HepG2 (cell line): ENCODE results near the gene PSMB9. TPM values are rescaled to one million over a fixed set of nuclear protein-coding genes. Genes with fewer than 3 reads are reported as not detected.

Experiments
- GATAD1 ChIP-seq: IDR thresholded peaks from 2 replicates; pipeline ENCODE4 v1.6.1; 2016; ENCODE audit warnings: missing genetic modification reagents, missing compliant biosample characterization
- KDM3A ChIP-seq: IDR thresholded peaks from 2 replicates; pipeline ENCODE4 v1.6.1; 2018; ENCODE audit warnings: low read depth, missing compliant biosample characterization
- KDM5B ChIP-seq: sonication (generic); formaldehyde crosslinking; IDR thresholded peaks from 2 replicates; pipeline ENCODE4 v1.4.0; 2020; ENCODE audit warnings: missing genetic modification reagents, mild to moderate bottlenecking, borderline replicate concordance
- NKX3-1 ChIP-seq: sonication (generic); formaldehyde crosslinking; IDR thresholded peaks from 2 replicates; pipeline ENCODE4 v1.5.0; 2020; ENCODE audit warnings: missing genetic modification reagents
- RBFOX2 ChIP-seq: fragments of 200-400 bp; formaldehyde crosslinking; IDR thresholded peaks from 2 replicates; pipeline ENCODE4 v1.6.1; 2017; ENCODE audit warnings: low read depth, mild to moderate bottlenecking, low read length
- SMAD1 ChIP-seq: sonication (generic); formaldehyde crosslinking; IDR thresholded peaks from 2 replicates; pipeline ENCODE4 v1.4.0; 2020; ENCODE audit warnings: missing genetic modification reagents, low read depth, mild to moderate bottlenecking, borderline replicate concordance
- SOX5 ChIP-seq: IDR thresholded peaks from 2 replicates; pipeline ENCODE4 v1.6.1; 2016; ENCODE audit warnings: borderline replicate concordance
- STAT5B ChIP-seq: sonication (generic); formaldehyde crosslinking; IDR thresholded peaks from 2 replicates; pipeline ENCODE4 v1.4.0; 2020; ENCODE audit warnings: missing genetic modification reagents
- TBP ChIP-seq: sonication (generic); formaldehyde crosslinking; IDR thresholded peaks from 2 replicates; pipeline ENCODE4 v1.5.0; 2020; ENCODE audit warnings: missing genetic modification reagents
- ZMYM2 ChIP-seq: sonication (generic); formaldehyde crosslinking; IDR thresholded peaks from 2 replicates; pipeline ENCODE4 v1.8.0; 2022; ENCODE audit warnings: mild to moderate bottlenecking, missing genetic modification reagents
- ZNF546 ChIP-seq: sonication (generic); formaldehyde crosslinking; conservative IDR thresholded peaks from 2 replicates; pipeline ENCODE4 v1.8.1; 2023; ENCODE audit warnings: mild to moderate bottlenecking, missing genetic modification reagents
- ZNF747 ChIP-seq: sonication (generic); formaldehyde crosslinking; IDR thresholded peaks from 2 replicates; pipeline ENCODE4 v1.8.1; 2023; ENCODE audit warnings: missing genetic modification reagents, mild to moderate bottlenecking, borderline replicate concordance
- ZNF839 ChIP-seq: sonication (generic); formaldehyde crosslinking; IDR thresholded peaks from 2 replicates; pipeline ENCODE4 v1.4.0; 2020; ENCODE audit warnings: missing genetic modification reagents, mild to moderate bottlenecking, borderline replicate concordance
- ZSCAN12 ChIP-seq: sonication (generic); formaldehyde crosslinking; IDR thresholded peaks from 2 replicates; pipeline ENCODE4 v1.9.0; 2021; ENCODE audit warnings: mild to moderate bottlenecking, missing genetic modification reagents
- ZSCAN29 ChIP-seq: sonication (generic); formaldehyde crosslinking; conservative IDR thresholded peaks from 2 replicates; pipeline ENCODE4 v1.4.0; 2020; ENCODE audit warnings: mild to moderate bottlenecking, missing genetic modification reagents
- polyA plus RNA-seq, 8 experiments: library from polyadenylated mRNA; depleted of rRNA in 3 of 8; stranded (reverse) in 7 of 8; unstranded in 1 of 8; fragments of >200 nt; fragmentation: Illumina TruSeq in 4 of 8; extraction: Trizol in 4 of 8; gene quantifications; 2 replicates each; pipeline versions ENCODE4 v1.2.1 to v1.2.3, GENCODE V29; 2011 to 2016; ENCODE audit warnings: low read depth in 4 of 8, missing spikeins in 1 of 8, mixed read lengths in 1 of 8; ENCODE audit not compliant: insufficient read depth in 1 of 8
- total RNA-seq, 5 experiments: library from RNA; depleted of rRNA; stranded (reverse); fragments of >200 nt; fragmentation: Illumina TruSeq; extraction: Trizol; gene quantifications; 2 replicates each; pipeline ENCODE4 v1.2.3, GENCODE V29; 2016; ENCODE audit warnings: low read depth in 1 of 5
- TF ChIP-seq, protein P1 (sequence below): sonication (generic); formaldehyde crosslinking; IDR thresholded peaks from 2 replicates; pipeline ENCODE4 v1.5.0; 2020; ENCODE audit warnings: mild to moderate bottlenecking, missing genetic modification reagents
- TF ChIP-seq, protein P2 (sequence below): sonication (generic); formaldehyde crosslinking; IDR thresholded peaks from 2 replicates; pipeline ENCODE4 v1.5.0; 2020; ENCODE audit warnings: mild to moderate bottlenecking, low read depth, missing genetic modification reagents, borderline replicate concordance
- TF ChIP-seq, protein P3 (sequence below): sonication (generic); formaldehyde crosslinking; IDR thresholded peaks from 2 replicates; pipeline ENCODE4; 2020; ENCODE audit warnings: missing genetic modification reagents, mild to moderate bottlenecking, borderline replicate concordance
- TF ChIP-seq, protein P4 (sequence below): IDR thresholded peaks from 2 replicates; pipeline ENCODE4 v1.6.1; 2016; ENCODE audit warnings: low read depth, borderline replicate concordance
- TF ChIP-seq, protein P5 (sequence below): sonication (generic); formaldehyde crosslinking; IDR thresholded peaks from 2 replicates; pipeline ENCODE4 v1.5.0; 2020; ENCODE audit warnings: mild to moderate bottlenecking, missing genetic modification reagents

PSMB9 gene
- total and polyA plus RNA-seq, 2 of the 13 experiments (the other 11 are each of a cell fraction or from before 2014, with no cell fraction given) = 15.6 to 16.0 TPM

DNA sequence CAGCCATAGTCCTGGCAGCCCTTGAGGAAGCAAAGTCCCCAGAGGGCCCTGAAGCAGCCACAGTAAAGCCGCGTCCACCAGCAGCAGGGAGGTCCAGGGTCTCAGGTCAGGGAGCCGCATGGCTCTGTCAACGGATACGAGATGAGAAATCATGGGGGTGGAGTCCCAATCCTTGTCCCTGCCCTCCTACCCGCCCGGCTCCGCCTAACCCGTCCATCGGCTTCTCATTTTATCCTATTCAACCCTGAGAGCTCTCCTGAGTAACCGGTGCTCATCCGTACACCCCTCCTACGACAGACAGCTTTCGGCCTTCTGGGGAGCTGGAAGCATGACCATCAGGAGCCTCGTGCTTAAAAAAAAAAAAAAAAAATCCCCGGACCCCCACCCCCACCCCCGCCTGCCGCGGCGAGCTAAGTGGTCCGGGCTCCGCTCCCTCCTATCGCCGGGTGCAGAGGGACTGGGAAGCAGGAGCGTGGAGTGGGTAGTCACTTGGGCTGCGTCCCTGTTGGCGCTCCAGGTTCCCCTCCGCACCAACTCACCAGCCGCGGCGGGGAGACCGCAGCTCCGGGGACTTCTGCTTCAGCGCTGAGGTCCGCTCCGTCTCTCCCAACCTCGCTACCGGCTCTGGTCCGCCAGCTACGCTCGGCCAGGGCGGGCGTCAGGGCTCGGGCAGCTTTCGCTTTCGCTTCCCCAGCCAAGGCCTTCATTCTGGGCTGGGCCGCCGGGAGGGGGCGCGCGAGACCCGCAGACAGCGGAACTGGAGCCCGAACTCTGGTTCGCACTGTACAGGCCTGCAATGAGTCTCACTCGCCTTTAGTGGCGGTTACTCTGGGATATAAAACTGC is 15.7 kb upstream of the PSMB9 start, which contains the start of gene TAP2 (continued):
- TF ChIP-seq, protein P1, sequence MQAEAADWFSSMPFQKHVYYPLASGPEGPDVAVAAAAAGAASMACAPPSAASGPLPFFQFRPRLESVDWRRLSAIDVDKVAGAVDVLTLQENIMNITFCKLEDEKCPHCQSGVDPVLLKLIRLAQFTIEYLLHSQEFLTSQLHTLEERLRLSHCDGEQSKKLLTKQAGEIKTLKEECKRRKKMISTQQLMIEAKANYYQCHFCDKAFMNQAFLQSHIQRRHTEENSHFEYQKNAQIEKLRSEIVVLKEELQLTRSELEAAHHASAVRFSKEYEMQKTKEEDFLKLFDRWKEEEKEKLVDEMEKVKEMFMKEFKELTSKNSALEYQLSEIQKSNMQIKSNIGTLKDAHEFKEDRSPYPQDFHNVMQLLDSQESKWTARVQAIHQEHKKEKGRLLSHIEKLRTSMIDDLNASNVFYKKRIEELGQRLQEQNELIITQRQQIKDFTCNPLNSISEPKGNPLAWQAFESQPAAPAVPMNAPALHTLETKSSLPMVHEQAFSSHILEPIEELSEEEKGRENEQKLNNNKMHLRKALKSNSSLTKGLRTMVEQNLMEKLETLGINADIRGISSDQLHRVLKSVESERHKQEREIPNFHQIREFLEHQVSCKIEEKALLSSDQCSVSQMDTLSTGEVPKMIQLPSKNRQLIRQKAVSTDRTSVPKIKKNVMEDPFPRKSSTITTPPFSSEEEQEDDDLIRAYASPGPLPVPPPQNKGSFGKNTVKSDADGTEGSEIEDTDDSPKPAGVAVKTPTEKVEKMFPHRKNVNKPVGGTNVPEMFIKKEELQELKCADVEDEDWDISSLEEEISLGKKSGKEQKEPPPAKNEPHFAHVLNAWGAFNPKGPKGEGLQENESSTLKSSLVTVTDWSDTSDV (CRISPR knock-in tag) = no peak
- TF ChIP-seq ZNF546 (CRISPR knock-in tag) = no peak
- TF ChIP-seq, protein P2, sequence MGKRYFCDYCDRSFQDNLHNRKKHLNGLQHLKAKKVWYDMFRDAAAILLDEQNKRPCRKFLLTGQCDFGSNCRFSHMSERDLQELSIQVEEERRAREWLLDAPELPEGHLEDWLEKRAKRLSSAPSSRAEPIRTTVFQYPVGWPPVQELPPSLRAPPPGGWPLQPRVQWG (CRISPR knock-in tag) = no peak
- TF ChIP-seq RBFOX2 = peak; percentile 78
- peak; percentile 66 for TF ChIP-seq NKX3-1 (CRISPR knock-in tag)
- TF ChIP-seq ZNF747 (CRISPR knock-in tag) = peak; percentile 23; the same call in 1 of the 2 replicates
- no peak for TF ChIP-seq STAT5B (CRISPR knock-in tag)
- TF ChIP-seq GATAD1 (CRISPR knock-in tag) = peak; percentile 75
- peak; percentile 77; the same call in 1 of the 2 replicates for TF ChIP-seq SMAD1 (CRISPR knock-in tag)
- peak; percentile 62 for TF ChIP-seq SOX5 (CRISPR knock-in tag)
- TF ChIP-seq, protein P3, sequence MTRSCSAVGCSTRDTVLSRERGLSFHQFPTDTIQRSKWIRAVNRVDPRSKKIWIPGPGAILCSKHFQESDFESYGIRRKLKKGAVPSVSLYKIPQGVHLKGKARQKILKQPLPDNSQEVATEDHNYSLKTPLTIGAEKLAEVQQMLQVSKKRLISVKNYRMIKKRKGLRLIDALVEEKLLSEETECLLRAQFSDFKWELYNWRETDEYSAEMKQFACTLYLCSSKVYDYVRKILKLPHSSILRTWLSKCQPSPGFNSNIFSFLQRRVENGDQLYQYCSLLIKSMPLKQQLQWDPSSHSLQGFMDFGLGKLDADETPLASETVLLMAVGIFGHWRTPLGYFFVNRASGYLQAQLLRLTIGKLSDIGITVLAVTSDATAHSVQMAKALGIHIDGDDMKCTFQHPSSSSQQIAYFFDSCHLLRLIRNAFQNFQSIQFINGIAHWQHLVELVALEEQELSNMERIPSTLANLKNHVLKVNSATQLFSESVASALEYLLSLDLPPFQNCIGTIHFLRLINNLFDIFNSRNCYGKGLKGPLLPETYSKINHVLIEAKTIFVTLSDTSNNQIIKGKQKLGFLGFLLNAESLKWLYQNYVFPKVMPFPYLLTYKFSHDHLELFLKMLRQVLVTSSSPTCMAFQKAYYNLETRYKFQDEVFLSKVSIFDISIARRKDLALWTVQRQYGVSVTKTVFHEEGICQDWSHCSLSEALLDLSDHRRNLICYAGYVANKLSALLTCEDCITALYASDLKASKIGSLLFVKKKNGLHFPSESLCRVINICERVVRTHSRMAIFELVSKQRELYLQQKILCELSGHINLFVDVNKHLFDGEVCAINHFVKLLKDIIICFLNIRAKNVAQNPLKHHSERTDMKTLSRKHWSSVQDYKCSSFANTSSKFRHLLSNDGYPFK (CRISPR knock-in tag) = peak; percentile 56; the same call in 1 of the 2 replicates
- TF ChIP-seq ZNF839 (CRISPR knock-in tag) = no peak
- 0 out of 2 replicates have a peak, but pooled peaks have one; percentile 41 for TF ChIP-seq ZMYM2
- TF ChIP-seq, protein P4, sequence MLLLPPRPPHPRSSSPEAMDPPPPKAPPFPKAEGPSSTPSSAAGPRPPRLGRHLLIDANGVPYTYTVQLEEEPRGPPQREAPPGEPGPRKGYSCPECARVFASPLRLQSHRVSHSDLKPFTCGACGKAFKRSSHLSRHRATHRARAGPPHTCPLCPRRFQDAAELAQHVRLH = peak; percentile 72; the same call in 1 of the 2 replicates
- peak; percentile 95; the same call in 1 of the 2 replicates for TF ChIP-seq TBP (CRISPR knock-in tag)
- TF ChIP-seq ZSCAN29 (CRISPR knock-in tag) = peak; percentile 78; the same call in 1 of the 2 replicates
- TF ChIP-seq KDM3A (CRISPR knock-in tag) = peak; percentile 95
- TF ChIP-seq, protein P5, sequence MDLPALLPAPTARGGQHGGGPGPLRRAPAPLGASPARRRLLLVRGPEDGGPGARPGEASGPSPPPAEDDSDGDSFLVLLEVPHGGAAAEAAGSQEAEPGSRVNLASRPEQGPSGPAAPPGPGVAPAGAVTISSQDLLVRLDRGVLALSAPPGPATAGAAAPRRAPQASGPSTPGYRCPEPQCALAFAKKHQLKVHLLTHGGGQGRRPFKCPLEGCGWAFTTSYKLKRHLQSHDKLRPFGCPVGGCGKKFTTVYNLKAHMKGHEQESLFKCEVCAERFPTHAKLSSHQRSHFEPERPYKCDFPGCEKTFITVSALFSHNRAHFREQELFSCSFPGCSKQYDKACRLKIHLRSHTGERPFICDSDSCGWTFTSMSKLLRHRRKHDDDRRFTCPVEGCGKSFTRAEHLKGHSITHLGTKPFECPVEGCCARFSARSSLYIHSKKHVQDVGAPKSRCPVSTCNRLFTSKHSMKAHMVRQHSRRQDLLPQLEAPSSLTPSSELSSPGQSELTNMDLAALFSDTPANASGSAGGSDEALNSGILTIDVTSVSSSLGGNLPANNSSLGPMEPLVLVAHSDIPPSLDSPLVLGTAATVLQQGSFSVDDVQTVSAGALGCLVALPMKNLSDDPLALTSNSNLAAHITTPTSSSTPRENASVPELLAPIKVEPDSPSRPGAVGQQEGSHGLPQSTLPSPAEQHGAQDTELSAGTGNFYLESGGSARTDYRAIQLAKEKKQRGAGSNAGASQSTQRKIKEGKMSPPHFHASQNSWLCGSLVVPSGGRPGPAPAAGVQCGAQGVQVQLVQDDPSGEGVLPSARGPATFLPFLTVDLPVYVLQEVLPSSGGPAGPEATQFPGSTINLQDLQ (CRISPR knock-in tag) = 0 out of 2 replicates have a peak, but pooled peaks have one; percentile 23
- TF ChIP-seq KDM5B = peak; percentile 89
- peak; percentile 76 for TF ChIP-seq ZSCAN12 (CRISPR knock-in tag)
